GM18909 (cell line): ENCODE measurements around the gene KLHDC8B.

Source experiments
- ATAC-seq: cut with Tn5 transposase; IDR thresholded peaks from one replicate; pipeline ENCODE4 v1.9.1; 2021; ENCODE audit warnings: mild to moderate bottlenecking; ENCODE audit not compliant: unreplicated experiment, poor library complexity

Gene KLHDC8B

GRCh38 chr3:49171119-49171774 lies at the start of gene KLHDC8B:
Gene KLHDC8B, plus strand, starts transcription at chr3:49171598. Its CDS starts 1,172 bp downstream, at chr3:49172770.
- peak; percentile 61 for ATAC-seq

- no peak for ATAC-seq
These were observed 49.4 kb upstream of the KLHDC8B start for GRCh38 chr3:49122022-49122421.

- no peak for ATAC-seq
These were observed 48.9 kb upstream of the KLHDC8B start for GRCh38 chr3:49122451-49122850.

GRCh38 chr3:49122886-49123545 lies 48.4 kb upstream of the KLHDC8B start:
- no peak for ATAC-seq

- ATAC-seq, result no peak
These were observed 47.7 kb upstream of the KLHDC8B start for GRCh38 chr3:49123687-49124086.

GRCh38 chr3:49124203-49124602 lies 47.2 kb upstream of the KLHDC8B start:
- no peak for ATAC-seq

- ATAC-seq, result no peak
These were observed 46.3 kb upstream of the KLHDC8B start for GRCh38 chr3:49124991-49125670.

- ATAC-seq, result no peak
These were observed 40.4 kb upstream of the KLHDC8B start for GRCh38 chr3:49131040-49131439.

- no peak for ATAC-seq
These were observed 39.8 kb upstream of the KLHDC8B start for GRCh38 chr3:49131576-49131975.

GRCh38 chr3:49132073-49132436 lies 39.3 kb upstream of the KLHDC8B start:
- ATAC-seq, result no peak

GRCh38 chr3:49132437-49133225 lies 38.8 kb upstream of the KLHDC8B start, which contains the start of gene LAMB2:
Gene LAMB2, minus strand, starts transcription at chr3:49133050. Its CDS starts 183 bp downstream, at chr3:49132867.
- ATAC-seq, result no peak

GRCh38 chr3:49133226-49133951 lies 38.0 kb upstream of the KLHDC8B start:
- no peak for ATAC-seq

GRCh38 chr3:49134471-49135265 lies 36.7 kb upstream of the KLHDC8B start:
- ATAC-seq, result no peak

GRCh38 chr3:49135499-49135898 lies 35.9 kb upstream of the KLHDC8B start:
- ATAC-seq, result no peak

- no peak for ATAC-seq
These were observed 31.3 kb upstream of the KLHDC8B start for GRCh38 chr3:49140080-49140479.

- ATAC-seq, result no peak
These were observed 23.2 kb upstream of the KLHDC8B start for GRCh38 chr3:49148159-49148558.

GRCh38 chr3:49151610-49152009 lies 19.8 kb upstream of the KLHDC8B start:
- no peak for ATAC-seq

GRCh38 chr3:49153349-49153912 lies 18.0 kb upstream of the KLHDC8B start:
- ATAC-seq, result no peak

- ATAC-seq, result no peak
These were observed 14.1 kb upstream of the KLHDC8B start for GRCh38 chr3:49157289-49157688.
